ENCODE measurements around the gene LY6G6D. TPM values are rescaled to one million over a fixed set of nuclear protein-coding genes. Genes with fewer than 3 reads are reported as not detected.

The LY6G6D gene
- total RNA-seq, 1 experiment from 2014 or later = not detected

DNA sequence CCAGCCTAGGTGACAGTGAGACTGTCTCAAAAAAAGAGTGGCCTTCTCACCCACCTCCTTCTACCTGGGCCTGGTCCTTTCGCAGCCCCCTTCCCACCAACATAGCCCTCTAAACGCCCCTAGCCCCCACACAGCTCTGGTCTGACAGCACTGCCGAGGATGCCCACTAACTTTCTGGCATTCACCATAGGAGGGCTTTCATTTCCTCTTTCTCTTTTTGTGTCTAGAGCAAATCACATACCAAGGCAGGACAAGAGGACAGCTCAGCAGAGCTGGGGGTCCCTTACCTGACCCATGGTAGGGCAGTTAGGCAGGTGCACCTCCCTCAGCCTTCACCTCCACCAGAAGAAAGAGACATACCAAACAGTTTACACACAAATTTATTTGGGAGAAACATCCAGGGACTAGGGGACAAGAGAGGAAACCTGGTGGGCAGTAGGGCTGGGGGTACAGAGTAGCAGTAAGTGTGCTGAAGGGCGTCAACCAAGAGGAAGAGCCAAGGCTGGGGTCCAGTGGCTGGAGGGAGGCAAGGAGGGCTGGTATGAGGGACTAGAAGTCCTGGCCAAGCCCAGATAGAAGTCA lies 38.7 kb upstream of the LY6G6D start:
- H3K9me3 ChIP-seq (ENCODE audit: control insufficient read depth, low read depth, low read length) = no peaks in the 10 kb centered on the region
- no peak overlapping the region for H2BK15ac ChIP-seq (ENCODE audit: low read depth, low read length)
- no peak overlapping the region for H3K14ac ChIP-seq (ENCODE audit: insufficient read depth, low read length)
- no peak overlapping the region for H3K4me2 ChIP-seq (ENCODE audit: insufficient read depth, insufficient read length, low read length)
- no peak overlapping the region for H3K9ac ChIP-seq (ENCODE audit: extremely low read depth, insufficient read length, low read length)
- no peak overlapping the region for H2BK20ac ChIP-seq (ENCODE audit: low read depth, low read length, poor library complexity, severe bottlenecking)
- H3K23ac ChIP-seq (ENCODE audit: insufficient read length, low read depth, low read length) = no peak overlapping the region
- no peak overlapping the region for H3K4ac ChIP-seq (ENCODE audit: low read depth, low read length)
- H3K23me2 ChIP-seq (ENCODE audit: insufficient read length, low read depth, low read length, poor library complexity, severe bottlenecking) = peaks cover 6% of the 10 kb centered on the region
- Mint-ChIP-seq H3K36me3 (ENCODE audit: insufficient read depth in 1 of 3, low read depth in 3 of 3) (peaks cover 13 to 24% (median 21%) of the 10 kb centered on the region in 3 experiments; a peak in 6 of 7 replicates), H3K27me3 (ENCODE audit: low read depth) (peaks cover 12% of the 10 kb centered on the region), H3K4me1 (peaks cover 9 to 14% of the 10 kb centered on the region in 2 experiments), H3K4me3 (no peak overlapping the region), H3K27ac (peak overlapping the region in 1 of 3 experiments; percentile 27; a peak in 1 of 7 replicates), H3K9me3 (no peaks in the 10 kb centered on the region; a peak in 1 of 5 replicates)
- H2AFZ ChIP-seq (ENCODE audit: low read length) = no peak overlapping the region
- no peaks in the 10 kb centered on the region for H3K79me1 ChIP-seq (ENCODE audit: insufficient read depth, low read depth, low read length, poor library complexity, severe bottlenecking)
- H3T11ph ChIP-seq (ENCODE audit: low read length) = no peak overlapping the region
- no peak overlapping the region for H3K27ac ChIP-seq (ENCODE audit: insufficient read length, low read depth, low read length)
- no peak overlapping the region for H3K56ac ChIP-seq (ENCODE audit: insufficient read length, low read depth, low read length)
- H2BK5ac ChIP-seq (ENCODE audit: insufficient read length, low read length) = no peak overlapping the region
- DNase-seq = no peak
- no peaks in the 10 kb centered on the region for H3K79me2 ChIP-seq (ENCODE audit: insufficient read depth, low read length)
- H2BK12ac ChIP-seq (ENCODE audit: insufficient read length, low read depth, low read length) = no peak overlapping the region
- no peaks in the 10 kb centered on the region; the same call in 1 of the 2 replicates for H3K27me3 ChIP-seq (ENCODE audit: insufficient read depth, low read length)
- no peaks in the 10 kb centered on the region for H3K4me1 ChIP-seq (ENCODE audit: insufficient read depth, low read length)
- no peak overlapping the region for H4K8ac ChIP-seq (replicated peaks; ENCODE audit: insufficient read length, low read depth, low read length)
- WGBS (ENCODE audit: extremely low coverage, insufficient read length, low lambda C conversion rate) = no CpG with 5 or more reads among the region's 4 CpGs
- H4K91ac ChIP-seq (ENCODE audit: insufficient read length, low read depth, low read length) = no peak overlapping the region
- TF ChIP-seq, protein P1, sequence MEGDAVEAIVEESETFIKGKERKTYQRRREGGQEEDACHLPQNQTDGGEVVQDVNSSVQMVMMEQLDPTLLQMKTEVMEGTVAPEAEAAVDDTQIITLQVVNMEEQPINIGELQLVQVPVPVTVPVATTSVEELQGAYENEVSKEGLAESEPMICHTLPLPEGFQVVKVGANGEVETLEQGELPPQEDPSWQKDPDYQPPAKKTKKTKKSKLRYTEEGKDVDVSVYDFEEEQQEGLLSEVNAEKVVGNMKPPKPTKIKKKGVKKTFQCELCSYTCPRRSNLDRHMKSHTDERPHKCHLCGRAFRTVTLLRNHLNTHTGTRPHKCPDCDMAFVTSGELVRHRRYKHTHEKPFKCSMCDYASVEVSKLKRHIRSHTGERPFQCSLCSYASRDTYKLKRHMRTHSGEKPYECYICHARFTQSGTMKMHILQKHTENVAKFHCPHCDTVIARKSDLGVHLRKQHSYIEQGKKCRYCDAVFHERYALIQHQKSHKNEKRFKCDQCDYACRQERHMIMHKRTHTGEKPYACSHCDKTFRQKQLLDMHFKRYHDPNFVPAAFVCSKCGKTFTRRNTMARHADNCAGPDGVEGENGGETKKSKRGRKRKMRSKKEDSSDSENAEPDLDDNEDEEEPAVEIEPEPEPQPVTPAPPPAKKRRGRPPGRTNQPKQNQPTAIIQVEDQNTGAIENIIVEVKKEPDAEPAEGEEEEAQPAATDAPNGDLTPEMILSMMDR (conservative IDR thresholded peaks at IDR 0.05) = no peak
- H2AK5ac ChIP-seq (ENCODE audit: insufficient read length, low read length) = no peak overlapping the region
- no peaks in the 10 kb centered on the region for H4K20me1 ChIP-seq (ENCODE audit: control insufficient read depth, insufficient read depth, insufficient read length)
- no peak overlapping the region for H2BK120ac ChIP-seq (ENCODE audit: low read depth, low read length, poor library complexity, severe bottlenecking)
- H4K5ac ChIP-seq (ENCODE audit: insufficient read length, low read depth, low read length) = no peak overlapping the region
- H3K18ac ChIP-seq (ENCODE audit: insufficient read length, low read depth, low read length) = no peak overlapping the region
